H9 (cell line): ENCODE data around the gene WT1. TPM values are rescaled to one million over a fixed set of nuclear protein-coding genes. Genes with fewer than 3 reads are reported as not detected.
"Not testable (repeated sequence)": the region's sequence is repeated elsewhere in the genome, so short reads cannot be mapped to it uniquely, and the experiment has no call there.

Experiments
- DNase-seq: peaks from one replicate; pipeline ENCODE4 v3.0.0-alpha.2; 2017
- H2AFZ ChIP-seq: one replicate; pipeline ENCODE4 v1.6.1; 2013; ENCODE audit warnings: mild to moderate bottlenecking, low read length, control low read depth, moderate library complexity
- H2AK5ac ChIP-seq: 2 replicates; pipeline ENCODE4 v1.6.1; 2013; ENCODE audit warnings: low read length, control low read depth, mixed read lengths; ENCODE audit not compliant: insufficient read length
- H2BK120ac ChIP-seq: one replicate; pipeline ENCODE4 v1.6.1; 2013; ENCODE audit warnings: low read depth, mild to moderate bottlenecking, low read length, control low read depth, inconsistent platforms; ENCODE audit not compliant: poor library complexity, severe bottlenecking
- H2BK12ac ChIP-seq: 2 replicates; pipeline ENCODE4 v1.6.1; 2013; ENCODE audit warnings: low read length, control low read depth, mixed read lengths, low read depth; ENCODE audit not compliant: insufficient read length
- H2BK15ac ChIP-seq: 2 replicates; pipeline ENCODE4 v1.6.1; 2013; ENCODE audit warnings: low read depth, low read length, control low read depth
- H2BK20ac ChIP-seq: one replicate; pipeline ENCODE4 v1.6.1; 2013; ENCODE audit warnings: low read depth, mild to moderate bottlenecking, low read length, control low read depth, inconsistent platforms; ENCODE audit not compliant: poor library complexity, severe bottlenecking
- H2BK5ac ChIP-seq: 2 replicates; pipeline ENCODE4 v1.6.1; 2013; ENCODE audit warnings: low read length, control low read depth, mixed read lengths; ENCODE audit not compliant: insufficient read length
- H3K14ac ChIP-seq: 2 replicates; pipeline ENCODE4 v1.6.1; 2013; ENCODE audit warnings: low read length, control low read depth; ENCODE audit not compliant: insufficient read depth
- H3K18ac ChIP-seq: 2 replicates; pipeline ENCODE4 v1.6.1; 2013; ENCODE audit warnings: low read depth, mild to moderate bottlenecking, mixed read lengths, low read length, control low read depth; ENCODE audit not compliant: insufficient read length
- H3K23ac ChIP-seq: 2 replicates; pipeline ENCODE4 v1.6.1; 2013; ENCODE audit warnings: low read length, control low read depth, mixed read lengths, low read depth; ENCODE audit not compliant: insufficient read length
- H3K23me2 ChIP-seq: 2 replicates; pipeline ENCODE4 v1.6.1; 2013; ENCODE audit warnings: low read depth, mild to moderate bottlenecking, mixed read lengths, low read length, control low read depth; ENCODE audit not compliant: insufficient read length, poor library complexity, severe bottlenecking
- H3K27ac ChIP-seq: 2 replicates; pipeline ENCODE4 v1.5.1; 2013; ENCODE audit warnings: low read length, control low read depth, mixed read lengths, low read depth; ENCODE audit not compliant: insufficient read length
- H3K27me3 ChIP-seq: 2 replicates; pipeline ENCODE4 v1.6.1; 2013; ENCODE audit warnings: low read length, control low read depth, inconsistent platforms; ENCODE audit not compliant: insufficient read depth
- H3K4ac ChIP-seq: 2 replicates; pipeline ENCODE4 v1.6.1; 2013; ENCODE audit warnings: low read depth, mild to moderate bottlenecking, control low read depth, inconsistent platforms, low read length, moderate library complexity
- H3K4me1 ChIP-seq: 2 replicates; pipeline ENCODE4 v1.6.1; 2013; ENCODE audit warnings: low read length, control low read depth, inconsistent platforms; ENCODE audit not compliant: insufficient read depth
- H3K4me2 ChIP-seq: 2 replicates; pipeline ENCODE4 v1.6.1; 2013; ENCODE audit warnings: low read length, control low read depth, mixed read lengths; ENCODE audit not compliant: insufficient read length, insufficient read depth
- H3K56ac ChIP-seq: 2 replicates; pipeline ENCODE4 v1.6.1; 2013; ENCODE audit warnings: low read depth, mild to moderate bottlenecking, mixed read lengths, low read length, control low read depth; ENCODE audit not compliant: insufficient read length
- H3K79me1 ChIP-seq: 2 replicates; pipeline ENCODE4 v1.6.1; 2013; ENCODE audit warnings: low read depth, mild to moderate bottlenecking, moderate library complexity, low read length, control low read depth, inconsistent platforms; ENCODE audit not compliant: insufficient read depth, poor library complexity, severe bottlenecking
- H3K79me2 ChIP-seq: 2 replicates; pipeline ENCODE4 v1.6.1; 2013; ENCODE audit warnings: low read length, control low read depth, inconsistent platforms; ENCODE audit not compliant: insufficient read depth
- H3K9ac ChIP-seq: 2 replicates; pipeline ENCODE4 v1.6.1; 2013; ENCODE audit warnings: low read length, control low read depth, mixed read lengths; ENCODE audit not compliant: insufficient read length; ENCODE audit errors: extremely low read depth
- H3K9me3 ChIP-seq: one replicate; pipeline ENCODE4 v1.6.1; 2013; ENCODE audit warnings: low read depth, low read length, inconsistent platforms; ENCODE audit not compliant: control insufficient read depth
- H3T11ph ChIP-seq: one replicate; pipeline ENCODE4 v1.6.1; 2013; ENCODE audit warnings: mild to moderate bottlenecking, low read length, control low read depth, inconsistent platforms
- H4K20me1 ChIP-seq: one replicate; pipeline ENCODE4 v1.6.1; 2013; ENCODE audit not compliant: control insufficient read depth, insufficient read length, insufficient read depth
- H4K5ac ChIP-seq: 2 replicates; pipeline ENCODE4 v1.6.1; 2013; ENCODE audit warnings: low read depth, mild to moderate bottlenecking, mixed read lengths, low read length, control low read depth; ENCODE audit not compliant: insufficient read length
- H4K8ac ChIP-seq: replicated peaks from 2 replicates; pipeline ENCODE4 v1.6.1; 2013; ENCODE audit warnings: low read length, control low read depth, mixed read lengths, low read depth; ENCODE audit not compliant: insufficient read length
- H4K91ac ChIP-seq: 2 replicates; pipeline ENCODE4 v1.6.1; 2013; ENCODE audit warnings: low read depth, mild to moderate bottlenecking, moderate library complexity, mixed read lengths, low read length, control low read depth; ENCODE audit not compliant: insufficient read length
- H3K27ac Mint-ChIP-seq, 3 experiments: 2 replicates in 2 of 3; 3 replicates in 1 of 3; pipeline ENCODE4 v1.8.0; 2020 to 2021; ENCODE audit warnings: mixed read lengths in 3 of 3, mild to moderate bottlenecking in 1 of 3, moderate library complexity in 1 of 3
- H3K27me3 Mint-ChIP-seq: 2 replicates; pipeline ENCODE4 v1.8.0; 2021; ENCODE audit warnings: low read depth, mild to moderate bottlenecking, moderate library complexity, mixed read lengths
- H3K36me3 Mint-ChIP-seq, 3 experiments: 2 replicates in 2 of 3; 3 replicates in 1 of 3; pipeline ENCODE4 v1.8.0; 2020 to 2021; ENCODE audit warnings: low read depth in 3 of 3, mixed read lengths in 3 of 3; ENCODE audit not compliant: insufficient read depth in 1 of 3
- H3K4me1 Mint-ChIP-seq, 2 experiments: 2 replicates each; pipeline ENCODE4 v1.8.0; 2020; ENCODE audit warnings: mixed read lengths in 2 of 2
- H3K4me3 Mint-ChIP-seq, 2 experiments: 2 replicates in 1 of 2; 3 replicates in 1 of 2; pipeline ENCODE4 v1.8.0; 2020 to 2021; ENCODE audit warnings: mild to moderate bottlenecking in 2 of 2, mixed read lengths in 2 of 2, moderate library complexity in 1 of 2
- H3K9me3 Mint-ChIP-seq, 2 experiments: 2 replicates in 1 of 2; 3 replicates in 1 of 2; pipeline ENCODE4 v1.8.0; 2020; ENCODE audit warnings: mild to moderate bottlenecking in 2 of 2, mixed read lengths in 2 of 2, moderate library complexity in 1 of 2
- CTCF ChIP-seq: fragments of 200-600 bp; sonication (generic); conservative IDR thresholded peaks from 3 replicates; pipeline ENCODE4 v1.8.0; 2021; ENCODE audit warnings: antibody characterized with exemption, mild to moderate bottlenecking
- WGBS: extraction: QIAGEN DNeasy Blood & Tissue Kit; methylation state at CpG from one replicate; pipeline ENCODE4 v1.1.7; 2013; ENCODE audit warnings: missing lambda C conversion rate, low lambda C conversion rate, mixed read lengths; ENCODE audit not compliant: insufficient read length; ENCODE audit errors: extremely low coverage; 5-methylcytosine and 5-hydroxymethylcytosine counted together
- total RNA-seq: library from RNA; stranded (reverse); gene quantifications from 2 replicates; pipeline ENCODE4 v1.2.1, GENCODE V29; 2021

WT1 gene
- total RNA-seq, 1 experiment from 2014 or later: 0.20 TPM

GRCh38 chr11:32471544-32471943, 36.2 kb upstream of the WT1 start:
- not testable (repeated sequence) for H3K4me3 Mint-ChIP-seq, H3K79me1 ChIP-seq, H3K36me3 Mint-ChIP-seq, H3T11ph ChIP-seq, H3K9me3 Mint-ChIP-seq, H2BK15ac ChIP-seq, H3K4ac ChIP-seq, H2BK12ac ChIP-seq, H3K18ac ChIP-seq, H2BK5ac ChIP-seq, H2AK5ac ChIP-seq, H3K4me1 Mint-ChIP-seq, H3K9ac ChIP-seq, H2BK20ac ChIP-seq, H3K27ac ChIP-seq, H2BK120ac ChIP-seq, H3K23me2 ChIP-seq, H3K9me3 ChIP-seq, H3K79me2 ChIP-seq, H4K91ac ChIP-seq, H3K27me3 Mint-ChIP-seq, H3K27me3 ChIP-seq, H2AFZ ChIP-seq, H4K5ac ChIP-seq, H3K14ac ChIP-seq, H3K56ac ChIP-seq, H4K8ac ChIP-seq, H3K4me2 ChIP-seq, H3K4me1 ChIP-seq, H4K20me1 ChIP-seq, H3K27ac Mint-ChIP-seq, DNase-seq, H3K23ac ChIP-seq
- no CpG with 5 or more reads among the region's 4 CpGs for WGBS
- TF ChIP-seq CTCF: 0 out of 3 replicates have a peak, but pooled peaks have one; percentile 26
